PFSK-1 (cell line): ENCODE results near the gene OR2A42. TPM values are rescaled to one million over a fixed set of nuclear protein-coding genes. Genes with fewer than 3 reads are reported as not detected.
"Not testable (repeated sequence)": the region's sequence is repeated elsewhere in the genome, so short reads cannot be mapped to it uniquely, and the experiment has no call there.

Experiments used
- FOXP2 ChIP-seq: optimal IDR thresholded peaks from 2 replicates; pipeline ENCODE3; 2011; ENCODE audit warnings: borderline replicate concordance, control low read depth, inconsistent platforms; ENCODE audit not compliant: insufficient read depth; ENCODE audit errors: extremely low read length, extremely low read depth
- POLR2AphosphoS5 ChIP-seq: IDR thresholded peaks from 2 replicates; pipeline ENCODE4 v1.6.1; 2012; ENCODE audit warnings: low read depth, mild to moderate bottlenecking, control low read depth, low read length, moderate library complexity
- SIN3A ChIP-seq: IDR thresholded peaks from 2 replicates; pipeline ENCODE4 v1.6.1; 2012; ENCODE audit warnings: mild to moderate bottlenecking, low read length, moderate library complexity, borderline replicate concordance; ENCODE audit not compliant: insufficient read depth
- TAF1 ChIP-seq: IDR thresholded peaks from 2 replicates; pipeline ENCODE4 v1.6.1; 2012; ENCODE audit warnings: low read length, control low read depth, borderline replicate concordance; ENCODE audit not compliant: insufficient read depth
- polyA plus RNA-seq: library from polyadenylated mRNA; unstranded; fragments of >200 nt; gene quantifications from one replicate; pipeline ENCODE4 v1.2.1, GENCODE V29; 2012; ENCODE audit warnings: low read depth, missing spikeins; ENCODE audit not compliant: insufficient read length
- TF ChIP-seq, protein P1 (sequence below), 2 experiments: IDR thresholded peaks; 2 replicates each; pipeline versions ENCODE4 v1.6.1 to v1.8.0; 2011 to 2012; ENCODE audit warnings: low read depth in 2 of 2, low read length in 2 of 2, control low read depth in 1 of 2, inconsistent platforms in 1 of 2, mild to moderate bottlenecking in 1 of 2, moderate library complexity in 1 of 2; ENCODE audit not compliant: insufficient read depth in 1 of 2

The OR2A42 gene
- polyA plus RNA-seq, result not detected

DNA sequence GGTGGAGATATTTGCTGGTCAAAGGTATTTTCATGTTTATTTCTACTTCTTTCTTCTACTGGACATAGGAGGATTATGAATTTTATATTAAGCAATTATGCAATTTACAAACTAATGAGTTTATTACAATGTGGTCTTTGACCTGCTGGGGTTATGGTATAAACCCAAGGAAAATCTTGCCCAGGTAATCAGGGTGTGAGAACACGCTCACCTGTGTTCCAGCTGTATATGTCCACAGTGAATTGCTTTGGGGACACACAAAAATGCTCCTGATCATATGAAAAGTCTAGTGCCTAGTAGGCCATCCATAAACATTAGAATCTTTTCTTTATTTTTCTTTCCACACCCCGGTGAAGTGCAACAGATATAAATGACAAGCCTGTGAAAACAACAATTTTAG, at the start of gene OR2A42:
OR2A42 (minus strand) TSS at position 241 of the 400 bp plus-strand sequence. CDS start 6,762 bp downstream, outside the sequence.
- TF ChIP-seq TAF1, SIN3A: not testable (repeated sequence)
- TF ChIP-seq, protein P1, sequence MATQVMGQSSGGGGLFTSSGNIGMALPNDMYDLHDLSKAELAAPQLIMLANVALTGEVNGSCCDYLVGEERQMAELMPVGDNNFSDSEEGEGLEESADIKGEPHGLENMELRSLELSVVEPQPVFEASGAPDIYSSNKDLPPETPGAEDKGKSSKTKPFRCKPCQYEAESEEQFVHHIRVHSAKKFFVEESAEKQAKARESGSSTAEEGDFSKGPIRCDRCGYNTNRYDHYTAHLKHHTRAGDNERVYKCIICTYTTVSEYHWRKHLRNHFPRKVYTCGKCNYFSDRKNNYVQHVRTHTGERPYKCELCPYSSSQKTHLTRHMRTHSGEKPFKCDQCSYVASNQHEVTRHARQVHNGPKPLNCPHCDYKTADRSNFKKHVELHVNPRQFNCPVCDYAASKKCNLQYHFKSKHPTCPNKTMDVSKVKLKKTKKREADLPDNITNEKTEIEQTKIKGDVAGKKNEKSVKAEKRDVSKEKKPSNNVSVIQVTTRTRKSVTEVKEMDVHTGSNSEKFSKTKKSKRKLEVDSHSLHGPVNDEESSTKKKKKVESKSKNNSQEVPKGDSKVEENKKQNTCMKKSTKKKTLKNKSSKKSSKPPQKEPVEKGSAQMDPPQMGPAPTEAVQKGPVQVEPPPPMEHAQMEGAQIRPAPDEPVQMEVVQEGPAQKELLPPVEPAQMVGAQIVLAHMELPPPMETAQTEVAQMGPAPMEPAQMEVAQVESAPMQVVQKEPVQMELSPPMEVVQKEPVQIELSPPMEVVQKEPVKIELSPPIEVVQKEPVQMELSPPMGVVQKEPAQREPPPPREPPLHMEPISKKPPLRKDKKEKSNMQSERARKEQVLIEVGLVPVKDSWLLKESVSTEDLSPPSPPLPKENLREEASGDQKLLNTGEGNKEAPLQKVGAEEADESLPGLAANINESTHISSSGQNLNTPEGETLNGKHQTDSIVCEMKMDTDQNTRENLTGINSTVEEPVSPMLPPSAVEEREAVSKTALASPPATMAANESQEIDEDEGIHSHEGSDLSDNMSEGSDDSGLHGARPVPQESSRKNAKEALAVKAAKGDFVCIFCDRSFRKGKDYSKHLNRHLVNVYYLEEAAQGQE (IDR thresholded peaks at IDR 0.05; ENCODE audit: insufficient read depth in 1 of 2, low read depth in 2 of 2, low read length in 2 of 2), result not testable (repeated sequence)

- TF ChIP-seq SIN3A, POLR2AphosphoS5: not testable (repeated sequence)
- TF ChIP-seq, protein P1 (IDR thresholded peaks at IDR 0.05; ENCODE audit: insufficient read depth in 1 of 2, low read depth in 2 of 2, low read length in 2 of 2), result not testable (repeated sequence)
Observed at GRCh38 chr7:144269188-144269587, 29.8 kb upstream of the OR2A42 start, which contains the start of gene CTAGE8. Gene CTAGE8 (minus strand): TSS chr7:144269288. CDS start chr7:144269250, 38 bp downstream.

GRCh38 chr7:144264692-144265091, 25.3 kb upstream of the OR2A42 start, which contains the start of gene OR2A7:
Gene OR2A7 (minus strand): TSS chr7:144264792. CDS start chr7:144259628, 5,164 bp downstream.
- not testable (repeated sequence) for TF ChIP-seq TAF1, FOXP2, POLR2AphosphoS5

DNA sequence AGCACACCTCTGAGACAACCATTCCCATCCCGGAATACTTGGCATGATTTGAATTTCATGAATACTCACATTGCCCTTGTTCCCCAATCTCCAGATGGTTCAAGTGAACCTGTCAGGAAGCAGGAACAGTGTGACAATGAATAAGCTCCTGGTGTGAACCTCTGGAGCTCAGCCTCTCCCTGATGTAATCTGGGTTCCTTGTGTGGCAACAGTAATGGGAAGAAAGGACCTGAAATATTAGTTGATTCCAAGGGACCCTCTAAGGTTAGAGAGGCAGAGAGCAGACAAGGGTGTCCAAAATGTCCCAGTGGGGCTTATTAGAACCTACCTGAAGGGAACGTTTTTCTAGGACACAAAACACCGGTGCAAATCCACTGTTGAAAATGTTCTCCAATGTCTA, 16.7 kb upstream of the OR2A42 start:
- TF ChIP-seq POLR2AphosphoS5 (no peak), FOXP2 (no peak), TAF1 (no peak), SIN3A (no peak)
- TF ChIP-seq, protein P1 (IDR thresholded peaks at IDR 0.05; ENCODE audit: insufficient read depth in 1 of 2, low read depth in 2 of 2, low read length in 2 of 2), result no peak

GRCh38 chr7:144255471-144255897, 16.1 kb upstream of the OR2A42 start:
- TF ChIP-seq POLR2AphosphoS5 (no peak), SIN3A (no peak), FOXP2 (no peak), TAF1 (no peak)
- TF ChIP-seq, protein P1 (IDR thresholded peaks at IDR 0.05; ENCODE audit: insufficient read depth in 1 of 2, low read depth in 2 of 2, low read length in 2 of 2), result no peak
